Suprapubic skin (tissue), 4 donors: ENCODE results near the gene CRTAC1.

Experiments used
- CTCF ChIP-seq, 2 donors: fragments of 200-600 bp in 1 of 2; fragments of 450-650 bp in 1 of 2; sonication (generic) in 1 of 2; IDR thresholded peaks; one replicate each; pipeline ENCODE4 v1.5.1; 2016 to 2019; ENCODE audit warnings: antibody characterized with exemption in 2 of 2, mild to moderate bottlenecking in 1 of 2, moderate library complexity in 1 of 2
- POLR2A ChIP-seq, 2 donors: fragments of 450-650 bp; IDR thresholded peaks; one replicate each; pipeline ENCODE4 v1.6.1; 2017; ENCODE audit warnings: antibody characterized with exemption in 2 of 2, mild to moderate bottlenecking in 2 of 2, moderate library complexity in 2 of 2
- POLR2AphosphoS5 ChIP-seq, 3 donors: sonication (generic); formaldehyde crosslinking; IDR thresholded peaks; one replicate each; pipeline ENCODE4 v1.6.1; 2017; ENCODE audit warnings: antibody characterized with exemption in 3 of 3

- TF ChIP-seq POLR2A (IDR thresholded peaks at IDR 0.05) (no peak), CTCF (IDR thresholded peaks at IDR 0.05) (no peak), POLR2AphosphoS5 (IDR thresholded peaks at IDR 0.05) (no peak)
These were observed 65.7 kb downstream of the CRTAC1 start for GRCh38 chr10:97964748-97965147.
